H1 (cell line): ENCODE results near the gene ZBTB46. TPM values are rescaled to one million over a fixed set of nuclear protein-coding genes. Genes with fewer than 3 reads are reported as not detected.

ENCODE experiments used
- BCL11A ChIP-seq, 2 experiments: IDR thresholded peaks; one replicate each; pipeline ENCODE4 v1.6.1; 2011; ENCODE audit warnings: low read depth in 2 of 2, low read length in 2 of 2, mild to moderate bottlenecking in 2 of 2
- CBX5 ChIP-seq: fragments of 300-800, 300-1000 bp; sonication (generic); IDR thresholded peaks from 2 replicates; pipeline ENCODE4 v1.7.1; 2016; ENCODE audit warnings: antibody characterized with exemption, low read length, low read depth
- EGR1 ChIP-seq: IDR thresholded peaks from 2 replicates; pipeline ENCODE4 v1.6.1; 2011; ENCODE audit warnings: low read depth, low read length, borderline replicate concordance
- GABPA ChIP-seq: IDR thresholded peaks from 2 replicates; pipeline ENCODE4 v1.6.1; 2011; ENCODE audit warnings: mild to moderate bottlenecking, low read length, moderate library complexity, borderline replicate concordance; ENCODE audit not compliant: insufficient read depth
- KDM1A ChIP-seq: fragments of 200-600, 300-600 bp; sonication (generic); IDR thresholded peaks from 2 replicates; pipeline ENCODE4 v1.7.1; 2016; ENCODE audit warnings: mild to moderate bottlenecking, low read length, borderline replicate concordance
- SP2 ChIP-seq: IDR thresholded peaks from 2 replicates; pipeline ENCODE4 v1.6.1; 2012; ENCODE audit warnings: mild to moderate bottlenecking, low read length, inconsistent platforms
- SP4 ChIP-seq: IDR thresholded peaks from 2 replicates; pipeline ENCODE4 v1.6.1; 2012; ENCODE audit warnings: low read length, inconsistent platforms
- polyA plus RNA-seq, 7 experiments: library from polyadenylated mRNA; depleted of rRNA in 3 of 7; stranded (reverse) in 5 of 7; unstranded in 2 of 7; fragments of >200 nt in 5 of 7; fragments of 200-250 nt in 2 of 7; gene quantifications; 1 replicate in 5 of 7; 2 replicates in 1 of 7; 4 replicates in 1 of 7; pipeline versions ENCODE4 v1.2.1 to v1.2.3, GENCODE V29; 2011 to 2013; ENCODE audit warnings: missing spikeins in 2 of 7, mixed read lengths in 2 of 7
- total RNA-seq: library from RNA; stranded (reverse); fragmentation: NEBNext Ultra II Directional; extraction: Animal tissue kit (Norgen Biotek cat#: 25700); gene quantifications from 2 replicates; pipeline ENCODE4 v1.2.1, GENCODE V29; 2021
- TF ChIP-seq, protein P1 (sequence below): fragments of 300-600 bp; sonication (generic); IDR thresholded peaks from 2 replicates; pipeline ENCODE4 v1.7.1; 2012; ENCODE audit warnings: low read length, moderate library complexity, mild to moderate bottlenecking, inconsistent platforms; ENCODE audit not compliant: insufficient replicate concordance
- TF ChIP-seq, protein P2 (sequence below): IDR thresholded peaks from 2 replicates; pipeline ENCODE4 v1.6.1; 2012; ENCODE audit warnings: inconsistent platforms

Gene ZBTB46
- total and polyA plus RNA-seq, 2 of the 8 experiments (the other 6 are each of a cell fraction or from before 2014, with no cell fraction given), result 6.4 to 22.4 TPM

GRCh38 chr20:63864978-63865640 lies 34.0 kb upstream of the ZBTB46 start, which contains the start of gene TPD52L2 (continued):
- TF ChIP-seq, protein P1, sequence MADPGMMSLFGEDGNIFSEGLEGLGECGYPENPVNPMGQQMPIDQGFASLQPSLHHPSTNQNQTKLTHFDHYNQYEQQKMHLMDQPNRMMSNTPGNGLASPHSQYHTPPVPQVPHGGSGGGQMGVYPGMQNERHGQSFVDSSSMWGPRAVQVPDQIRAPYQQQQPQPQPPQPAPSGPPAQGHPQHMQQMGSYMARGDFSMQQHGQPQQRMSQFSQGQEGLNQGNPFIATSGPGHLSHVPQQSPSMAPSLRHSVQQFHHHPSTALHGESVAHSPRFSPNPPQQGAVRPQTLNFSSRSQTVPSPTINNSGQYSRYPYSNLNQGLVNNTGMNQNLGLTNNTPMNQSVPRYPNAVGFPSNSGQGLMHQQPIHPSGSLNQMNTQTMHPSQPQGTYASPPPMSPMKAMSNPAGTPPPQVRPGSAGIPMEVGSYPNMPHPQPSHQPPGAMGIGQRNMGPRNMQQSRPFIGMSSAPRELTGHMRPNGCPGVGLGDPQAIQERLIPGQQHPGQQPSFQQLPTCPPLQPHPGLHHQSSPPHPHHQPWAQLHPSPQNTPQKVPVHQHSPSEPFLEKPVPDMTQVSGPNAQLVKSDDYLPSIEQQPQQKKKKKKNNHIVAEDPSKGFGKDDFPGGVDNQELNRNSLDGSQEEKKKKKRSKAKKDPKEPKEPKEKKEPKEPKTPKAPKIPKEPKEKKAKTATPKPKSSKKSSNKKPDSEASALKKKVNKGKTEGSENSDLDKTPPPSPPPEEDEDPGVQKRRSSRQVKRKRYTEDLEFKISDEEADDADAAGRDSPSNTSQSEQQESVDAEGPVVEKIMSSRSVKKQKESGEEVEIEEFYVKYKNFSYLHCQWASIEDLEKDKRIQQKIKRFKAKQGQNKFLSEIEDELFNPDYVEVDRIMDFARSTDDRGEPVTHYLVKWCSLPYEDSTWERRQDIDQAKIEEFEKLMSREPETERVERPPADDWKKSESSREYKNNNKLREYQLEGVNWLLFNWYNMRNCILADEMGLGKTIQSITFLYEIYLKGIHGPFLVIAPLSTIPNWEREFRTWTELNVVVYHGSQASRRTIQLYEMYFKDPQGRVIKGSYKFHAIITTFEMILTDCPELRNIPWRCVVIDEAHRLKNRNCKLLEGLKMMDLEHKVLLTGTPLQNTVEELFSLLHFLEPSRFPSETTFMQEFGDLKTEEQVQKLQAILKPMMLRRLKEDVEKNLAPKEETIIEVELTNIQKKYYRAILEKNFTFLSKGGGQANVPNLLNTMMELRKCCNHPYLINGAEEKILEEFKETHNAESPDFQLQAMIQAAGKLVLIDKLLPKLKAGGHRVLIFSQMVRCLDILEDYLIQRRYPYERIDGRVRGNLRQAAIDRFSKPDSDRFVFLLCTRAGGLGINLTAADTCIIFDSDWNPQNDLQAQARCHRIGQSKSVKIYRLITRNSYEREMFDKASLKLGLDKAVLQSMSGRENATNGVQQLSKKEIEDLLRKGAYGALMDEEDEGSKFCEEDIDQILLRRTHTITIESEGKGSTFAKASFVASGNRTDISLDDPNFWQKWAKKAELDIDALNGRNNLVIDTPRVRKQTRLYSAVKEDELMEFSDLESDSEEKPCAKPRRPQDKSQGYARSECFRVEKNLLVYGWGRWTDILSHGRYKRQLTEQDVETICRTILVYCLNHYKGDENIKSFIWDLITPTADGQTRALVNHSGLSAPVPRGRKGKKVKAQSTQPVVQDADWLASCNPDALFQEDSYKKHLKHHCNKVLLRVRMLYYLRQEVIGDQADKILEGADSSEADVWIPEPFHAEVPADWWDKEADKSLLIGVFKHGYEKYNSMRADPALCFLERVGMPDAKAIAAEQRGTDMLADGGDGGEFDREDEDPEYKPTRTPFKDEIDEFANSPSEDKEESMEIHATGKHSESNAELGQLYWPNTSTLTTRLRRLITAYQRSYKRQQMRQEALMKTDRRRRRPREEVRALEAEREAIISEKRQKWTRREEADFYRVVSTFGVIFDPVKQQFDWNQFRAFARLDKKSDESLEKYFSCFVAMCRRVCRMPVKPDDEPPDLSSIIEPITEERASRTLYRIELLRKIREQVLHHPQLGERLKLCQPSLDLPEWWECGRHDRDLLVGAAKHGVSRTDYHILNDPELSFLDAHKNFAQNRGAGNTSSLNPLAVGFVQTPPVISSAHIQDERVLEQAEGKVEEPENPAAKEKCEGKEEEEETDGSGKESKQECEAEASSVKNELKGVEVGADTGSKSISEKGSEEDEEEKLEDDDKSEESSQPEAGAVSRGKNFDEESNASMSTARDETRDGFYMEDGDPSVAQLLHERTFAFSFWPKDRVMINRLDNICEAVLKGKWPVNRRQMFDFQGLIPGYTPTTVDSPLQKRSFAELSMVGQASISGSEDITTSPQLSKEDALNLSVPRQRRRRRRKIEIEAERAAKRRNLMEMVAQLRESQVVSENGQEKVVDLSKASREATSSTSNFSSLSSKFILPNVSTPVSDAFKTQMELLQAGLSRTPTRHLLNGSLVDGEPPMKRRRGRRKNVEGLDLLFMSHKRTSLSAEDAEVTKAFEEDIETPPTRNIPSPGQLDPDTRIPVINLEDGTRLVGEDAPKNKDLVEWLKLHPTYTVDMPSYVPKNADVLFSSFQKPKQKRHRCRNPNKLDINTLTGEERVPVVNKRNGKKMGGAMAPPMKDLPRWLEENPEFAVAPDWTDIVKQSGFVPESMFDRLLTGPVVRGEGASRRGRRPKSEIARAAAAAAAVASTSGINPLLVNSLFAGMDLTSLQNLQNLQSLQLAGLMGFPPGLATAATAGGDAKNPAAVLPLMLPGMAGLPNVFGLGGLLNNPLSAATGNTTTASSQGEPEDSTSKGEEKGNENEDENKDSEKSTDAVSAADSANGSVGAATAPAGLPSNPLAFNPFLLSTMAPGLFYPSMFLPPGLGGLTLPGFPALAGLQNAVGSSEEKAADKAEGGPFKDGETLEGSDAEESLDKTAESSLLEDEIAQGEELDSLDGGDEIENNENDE, result no peak
- no peak for TF ChIP-seq KDM1A
- TF ChIP-seq, protein P2, sequence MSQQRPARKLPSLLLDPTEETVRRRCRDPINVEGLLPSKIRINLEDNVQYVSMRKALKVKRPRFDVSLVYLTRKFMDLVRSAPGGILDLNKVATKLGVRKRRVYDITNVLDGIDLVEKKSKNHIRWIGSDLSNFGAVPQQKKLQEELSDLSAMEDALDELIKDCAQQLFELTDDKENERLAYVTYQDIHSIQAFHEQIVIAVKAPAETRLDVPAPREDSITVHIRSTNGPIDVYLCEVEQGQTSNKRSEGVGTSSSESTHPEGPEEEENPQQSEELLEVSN, result peak; percentile 98
- TF ChIP-seq SP4, result no peak
- no peak for TF ChIP-seq CBX5
- peak; percentile 92 for TF ChIP-seq GABPA
- TF ChIP-seq BCL11A (IDR thresholded peaks at IDR 0.05; ENCODE audit: low read depth in 2 of 2, low read length in 2 of 2), result no peak
- TF ChIP-seq SP2, result peak; percentile 66
- peak; percentile 5; the same call in 1 of the 2 replicates for TF ChIP-seq EGR1
